Measurements from ENCODE around the gene AGBL1.

The AGBL1 gene

DNA sequence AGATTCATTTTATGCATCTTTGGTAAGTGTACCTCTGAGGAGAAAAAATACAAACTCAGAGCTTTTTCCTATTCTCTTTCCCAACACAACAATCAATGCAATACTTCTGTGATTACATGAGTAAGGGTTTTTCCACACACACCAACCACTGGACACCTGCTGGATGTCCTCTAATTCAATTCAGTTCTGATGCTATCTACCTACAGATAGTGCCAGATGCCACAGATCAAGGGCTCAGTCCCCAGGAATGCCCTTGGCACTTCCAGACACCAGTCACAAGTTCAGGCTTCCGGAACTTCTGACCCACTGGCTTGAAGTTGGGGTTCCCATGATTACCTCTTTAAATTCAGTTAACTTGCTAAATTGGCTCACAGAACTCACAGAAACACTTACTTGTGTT lies 511.5 kb downstream of the AGBL1 start:
- no peak for DNase-seq (ENCODE audit: low spot score)

DNA sequence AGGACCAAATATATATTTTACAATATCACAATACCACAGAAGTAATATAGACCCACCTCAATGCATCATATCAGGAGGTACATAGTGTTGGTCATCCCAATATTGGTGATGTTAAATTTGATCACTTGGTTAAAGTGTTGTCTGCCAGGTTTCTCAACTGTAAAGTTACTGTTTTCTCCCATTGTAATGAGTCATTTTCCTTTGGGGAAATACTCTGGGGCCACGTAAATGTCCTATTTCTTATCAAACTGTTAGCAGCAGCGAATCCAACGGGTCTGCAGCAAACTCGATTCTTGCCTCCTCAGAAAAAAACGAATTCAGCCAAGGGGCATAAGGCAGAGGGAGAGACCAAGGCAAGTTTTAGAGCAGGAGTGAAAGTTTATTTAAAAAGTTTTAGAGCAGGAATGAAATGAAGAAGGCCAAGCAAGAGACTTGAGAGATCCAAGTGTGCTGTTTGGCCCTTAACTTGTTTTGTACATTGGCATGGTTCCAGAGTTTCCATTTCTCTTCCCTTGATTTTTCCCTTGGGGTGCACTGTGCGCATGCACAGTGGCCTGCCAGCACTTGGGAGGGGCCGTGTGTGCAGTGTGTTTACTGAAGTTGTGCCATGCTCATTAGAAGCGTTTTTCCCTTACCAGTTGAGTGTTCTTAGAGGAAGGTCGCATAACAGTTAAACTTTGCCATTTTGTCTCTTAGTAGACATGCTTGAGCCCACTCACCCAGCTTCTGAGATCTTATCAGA lies 512.5 kb downstream of the AGBL1 start:
- DNase-seq (ENCODE audit: low spot score), result no peak

DNA sequence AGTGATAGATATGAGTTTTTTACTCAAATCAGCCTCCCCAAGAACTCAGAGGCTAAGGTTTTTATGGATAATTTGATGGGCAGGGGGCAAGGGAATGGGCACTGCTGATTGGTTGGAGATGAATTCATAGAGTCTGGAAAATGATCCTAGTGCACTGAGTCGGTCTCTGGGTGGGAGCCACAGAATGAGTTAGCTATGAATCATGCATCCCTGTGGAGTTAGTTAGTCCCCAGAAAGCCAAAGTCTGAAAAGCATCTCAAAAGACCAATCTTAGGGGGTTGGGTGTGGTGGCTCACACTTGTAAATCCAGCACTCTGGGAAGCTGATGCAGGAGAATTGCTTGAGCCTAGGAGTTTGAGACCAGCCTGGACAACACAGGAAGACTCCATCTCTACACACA lies 516.1 kb downstream of the AGBL1 start:
- DNase-seq (ENCODE audit: low spot score), result no peak

DNA sequence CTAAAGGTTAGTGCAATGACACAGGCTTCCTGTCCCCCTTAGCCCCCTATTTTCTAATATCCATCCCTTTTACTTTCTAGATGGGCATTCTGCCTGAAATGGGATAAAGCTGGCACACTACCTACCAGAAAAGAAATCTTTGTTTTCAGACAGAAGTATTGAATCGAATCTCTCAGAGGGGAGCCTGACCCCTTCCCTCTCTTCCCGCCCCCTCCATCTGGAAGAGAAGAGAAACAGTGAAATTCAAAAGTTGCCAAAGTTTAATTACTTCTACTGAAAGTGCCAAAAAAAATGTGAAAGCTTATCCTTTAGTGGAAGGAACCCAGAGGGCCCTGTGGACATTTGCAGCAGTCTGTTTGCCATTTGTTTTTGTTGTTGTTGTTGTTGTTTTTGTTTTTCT lies 523.8 kb downstream of the AGBL1 start:
- DNase-seq (ENCODE audit: low spot score), result no peak

DNA sequence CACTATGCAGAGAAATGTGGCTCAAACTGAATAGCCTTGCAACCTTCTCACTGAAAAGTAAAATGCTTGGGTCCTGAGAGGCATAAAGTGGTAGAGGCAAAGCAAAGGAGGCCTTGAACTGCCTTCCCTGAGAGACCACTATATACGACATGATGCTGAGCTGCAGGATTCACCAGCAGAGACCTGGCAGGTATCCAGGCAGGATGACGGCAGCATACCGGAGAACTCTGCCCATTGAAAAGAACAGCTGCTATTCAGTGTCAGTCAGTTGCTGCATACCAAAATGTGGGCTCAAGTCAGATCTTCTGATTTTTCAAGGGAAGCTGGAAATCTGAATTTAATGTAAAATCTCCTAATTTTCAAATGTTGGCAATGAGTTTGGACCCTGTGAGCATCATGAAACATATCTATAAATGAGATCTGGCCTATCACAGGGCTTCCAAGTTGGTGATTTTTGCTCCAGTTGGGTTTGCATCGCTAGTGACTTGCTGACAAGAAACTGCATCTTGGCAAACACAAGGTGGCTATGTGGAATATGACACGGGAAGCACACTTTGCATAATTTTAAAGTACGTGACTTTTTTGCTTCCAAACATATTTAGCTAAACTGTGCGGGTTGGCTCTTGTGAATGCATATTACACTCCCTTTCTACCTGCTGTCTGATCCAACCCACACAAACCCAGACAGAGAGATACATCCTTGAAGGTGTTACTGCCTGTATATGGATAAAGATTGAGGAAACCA lies 529.0 kb downstream of the AGBL1 start:
- no peak for DNase-seq (ENCODE audit: low spot score)

DNA sequence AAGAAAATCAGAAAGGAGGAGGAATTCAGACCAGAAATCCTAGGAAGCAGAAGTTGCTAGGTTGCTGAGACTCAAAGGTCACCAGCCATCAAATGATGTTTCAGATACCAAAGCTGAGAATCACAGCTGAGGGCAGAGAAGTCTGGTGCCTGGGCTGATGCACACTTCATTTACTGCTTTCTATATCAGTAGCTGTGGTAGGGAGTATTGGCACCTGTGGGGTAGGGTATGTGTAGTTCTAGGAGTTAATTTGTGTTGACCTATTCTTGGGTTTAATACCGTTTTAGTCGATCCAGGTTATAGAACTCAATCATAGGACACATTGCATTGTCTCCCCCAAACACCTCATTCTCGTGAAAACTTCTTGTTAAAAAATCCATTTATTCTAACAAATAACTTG lies 529.6 kb downstream of the AGBL1 start:
- DNase-seq (ENCODE audit: low spot score), result no peak

DNA sequence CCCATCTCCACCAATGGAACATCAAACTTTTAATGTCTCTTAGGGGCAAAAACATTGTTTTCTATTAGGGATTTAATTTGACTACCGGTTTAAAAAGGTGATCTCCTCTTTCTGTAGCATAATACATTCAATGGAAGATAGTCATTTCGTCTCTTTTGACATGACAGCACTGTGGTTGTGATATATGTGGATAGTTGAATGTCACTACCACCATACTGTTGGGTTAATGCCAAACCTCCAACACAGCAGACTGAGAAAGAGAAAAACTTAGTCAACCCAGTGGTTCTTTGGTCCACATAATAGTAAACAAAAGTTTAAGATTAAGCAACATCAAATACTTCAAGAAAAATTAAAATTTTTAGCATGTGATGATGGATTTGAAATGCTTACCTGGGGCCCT lies 530.4 kb downstream of the AGBL1 start:
- no peak for DNase-seq (ENCODE audit: low spot score)

DNA sequence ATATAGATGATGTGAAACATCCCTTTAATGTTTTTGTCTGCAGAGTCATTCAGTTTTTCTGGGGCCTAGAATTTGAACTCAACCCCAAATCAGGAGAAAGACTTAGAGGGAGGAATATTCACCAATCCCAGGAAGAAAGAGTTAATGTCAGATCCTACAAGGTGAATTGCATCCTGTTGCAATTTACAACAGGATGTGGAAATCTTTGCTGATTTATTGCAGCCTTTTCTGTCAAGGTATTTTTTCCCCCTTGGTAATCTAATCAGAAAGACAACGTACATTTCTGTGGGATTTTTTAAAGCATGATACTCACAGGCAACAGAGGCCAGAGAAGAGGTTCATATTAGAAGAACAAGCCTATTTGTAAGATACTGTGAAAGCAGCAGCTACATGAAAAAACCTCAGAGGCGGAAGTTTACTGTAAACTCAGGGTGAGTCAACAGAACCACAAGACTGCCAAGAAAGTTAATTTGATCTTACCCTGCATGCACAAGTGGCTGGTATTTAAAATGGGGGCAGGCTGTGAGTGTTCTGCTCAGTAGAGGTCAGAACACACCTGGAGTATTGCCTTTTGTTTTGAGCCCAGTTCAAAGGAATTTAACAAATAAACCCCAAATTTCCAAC lies 531.9 kb downstream of the AGBL1 start:
- DNase-seq (ENCODE audit: low spot score), result no peak

DNA sequence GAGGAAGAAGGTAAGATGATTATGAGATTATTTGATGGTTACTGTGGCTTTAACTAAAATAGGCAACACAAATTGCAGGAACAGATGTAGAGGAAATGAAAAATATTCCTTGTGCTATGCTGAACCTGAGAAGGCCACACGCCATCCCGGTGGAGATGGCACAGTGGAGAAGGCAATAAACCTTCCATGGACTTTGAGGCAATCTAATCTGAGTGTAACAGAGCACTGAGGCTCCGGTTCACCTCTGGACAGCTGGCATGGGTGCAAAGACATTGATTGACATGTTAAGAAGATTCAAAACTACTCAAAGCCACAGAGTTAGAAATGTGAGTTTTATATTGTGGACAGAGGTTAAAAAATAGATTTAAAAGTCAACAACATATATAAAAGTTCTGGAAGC lies 535.7 kb downstream of the AGBL1 start:
- no peak for DNase-seq (ENCODE audit: low spot score)

DNA sequence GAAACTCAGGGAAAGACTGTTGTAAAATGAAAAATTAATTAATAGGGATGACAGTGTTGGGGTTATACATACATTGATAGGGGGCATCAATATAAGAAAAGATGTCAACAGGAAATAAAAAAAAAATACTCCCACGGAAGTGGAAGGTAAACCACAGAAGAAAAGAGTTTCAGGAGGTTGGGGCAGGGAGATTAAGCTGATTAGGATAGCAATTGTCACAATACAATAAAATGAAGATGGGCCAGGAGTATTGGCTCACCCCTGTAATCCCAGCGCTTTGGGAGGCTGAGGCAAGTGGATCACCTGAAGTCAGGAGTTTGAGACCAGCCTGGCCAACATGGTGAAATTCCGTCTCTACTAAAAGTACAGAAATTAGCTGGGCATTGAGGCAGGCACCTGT lies 536.1 kb downstream of the AGBL1 start:
- DNase-seq (ENCODE audit: low spot score), result no peak

DNA sequence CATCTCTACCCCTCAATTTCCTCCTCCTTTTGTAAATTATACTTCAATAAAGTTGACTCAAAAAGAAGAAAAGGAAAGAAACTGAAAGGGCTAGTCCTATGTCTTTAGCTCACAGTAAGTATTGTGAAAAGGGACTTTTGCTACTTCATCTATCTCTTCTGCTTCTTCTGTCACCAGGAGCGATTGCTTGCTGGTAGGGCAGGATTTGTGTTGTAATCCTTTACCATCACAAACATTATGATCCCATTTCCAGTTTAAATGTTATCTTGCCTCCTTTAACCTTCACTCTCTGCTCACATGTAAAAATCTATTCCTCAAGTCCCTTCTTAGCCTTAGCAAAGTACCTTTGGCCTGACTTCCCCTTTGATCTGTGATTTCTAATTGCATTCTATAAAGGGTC lies 537.1 kb downstream of the AGBL1 start:
- DNase-seq (ENCODE audit: low spot score), result no peak

DNA sequence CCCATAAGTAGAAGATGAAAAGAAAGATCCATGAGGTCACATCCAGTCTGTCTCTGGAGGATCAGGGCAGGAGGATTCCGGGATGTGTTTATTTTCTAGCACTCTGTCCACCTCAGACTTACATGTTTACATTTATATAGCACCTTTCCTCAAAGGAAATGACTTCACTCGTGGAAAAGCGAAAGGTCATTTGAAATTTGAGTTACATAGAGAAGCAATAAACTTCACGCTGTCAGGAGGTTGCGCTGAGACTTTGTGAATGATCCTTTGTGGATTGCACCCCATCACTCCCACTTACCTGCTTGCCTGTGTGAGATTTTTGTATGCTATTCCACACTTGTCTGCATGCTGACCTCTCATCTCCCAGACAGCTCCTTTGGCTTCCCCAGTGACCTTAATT lies 540.5 kb downstream of the AGBL1 start:
- DNase-seq (ENCODE audit: low spot score), result no peak

DNA sequence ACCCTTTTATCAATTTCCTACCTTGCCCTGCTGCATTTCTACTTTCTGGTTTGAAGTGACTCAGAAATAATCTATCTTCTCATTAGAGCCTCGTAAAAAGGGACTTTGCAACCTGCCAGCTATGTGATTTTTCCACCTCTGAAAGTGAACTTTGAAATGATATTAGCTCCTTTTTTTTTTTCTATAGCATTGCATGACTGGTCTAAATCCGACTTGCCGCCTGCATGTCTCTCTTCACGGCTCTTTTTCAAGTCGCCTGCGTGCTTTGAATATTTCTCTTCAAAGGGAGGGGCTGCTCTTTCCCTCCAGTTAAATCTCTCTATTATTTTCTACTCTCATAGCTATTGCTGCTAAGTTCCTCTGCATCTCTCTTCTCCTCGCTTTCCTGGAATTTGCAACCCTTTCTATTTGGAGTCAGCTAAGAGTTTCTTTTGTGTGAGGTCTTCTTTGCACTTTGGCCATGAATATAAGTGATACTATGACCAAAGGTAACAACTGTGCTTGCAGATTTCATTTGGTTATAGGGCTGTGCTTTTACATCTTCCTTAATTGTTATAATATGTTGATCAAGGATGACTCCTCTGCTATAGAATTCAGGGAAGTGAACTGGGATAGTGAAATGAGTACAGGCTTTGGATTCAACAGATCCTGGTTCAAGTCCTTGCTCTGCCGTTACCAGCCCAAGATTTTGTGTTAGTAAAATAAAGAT lies 541.1 kb downstream of the AGBL1 start:
- no peak for DNase-seq (ENCODE audit: low spot score)

DNA sequence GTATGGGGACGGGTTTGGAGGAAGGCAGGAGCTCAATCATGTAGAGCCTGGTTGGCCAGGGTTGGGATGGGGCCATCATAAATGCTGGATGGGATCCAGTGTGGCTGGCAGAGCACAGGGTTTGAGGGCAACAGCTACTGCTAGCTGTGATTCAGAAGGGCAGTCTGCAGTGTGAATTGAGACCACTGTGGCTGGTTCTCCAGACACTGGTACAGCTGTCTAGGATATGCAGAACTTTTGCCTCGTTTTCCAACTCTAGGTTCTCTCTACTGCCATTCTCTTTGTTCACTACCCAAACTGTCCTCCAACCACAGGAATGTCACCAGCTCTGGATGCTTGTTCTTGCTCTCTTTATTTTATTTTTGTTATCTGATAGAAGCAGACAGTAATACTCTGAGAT lies 543.6 kb downstream of the AGBL1 start:
- no peak for DNase-seq (ENCODE audit: low spot score)

DNA sequence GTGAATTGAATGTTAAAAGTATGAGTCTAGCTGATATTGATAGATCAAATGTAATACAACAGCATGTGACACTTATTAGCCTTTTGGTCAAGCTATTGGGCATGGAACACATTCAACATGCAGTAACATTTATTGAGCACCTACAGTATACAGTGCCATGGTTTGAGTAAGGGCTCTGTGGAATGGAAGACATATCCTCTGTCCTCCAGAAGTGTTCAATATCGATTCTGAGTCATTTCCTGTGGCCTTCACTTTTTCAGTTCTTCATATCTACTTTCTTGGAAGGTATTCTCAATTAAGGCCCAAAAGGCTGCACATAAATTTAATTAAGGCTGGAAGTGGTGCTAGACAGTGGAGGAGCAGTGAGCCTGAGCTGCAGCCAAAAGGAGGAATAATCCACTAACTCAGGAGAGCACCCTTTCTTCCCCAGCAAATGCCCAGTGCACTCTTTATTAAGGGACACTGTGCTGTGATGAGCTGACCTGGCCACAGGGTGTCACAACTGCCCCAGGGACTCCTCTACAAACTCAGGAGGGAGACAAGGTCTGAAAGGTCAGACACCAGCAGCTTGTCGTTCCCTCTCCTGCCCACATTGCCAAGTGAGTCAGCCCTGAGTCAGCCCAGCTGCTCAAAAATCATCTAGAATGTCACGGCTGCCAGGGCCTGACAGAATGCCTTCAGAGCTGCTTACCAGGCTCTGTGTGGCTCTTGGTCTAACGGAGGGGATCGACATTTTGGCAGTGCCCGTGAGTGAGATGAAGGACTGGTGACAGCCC lies 544.8 kb downstream of the AGBL1 start:
- peak; percentile 77 for DNase-seq (ENCODE audit: low spot score)

DNA sequence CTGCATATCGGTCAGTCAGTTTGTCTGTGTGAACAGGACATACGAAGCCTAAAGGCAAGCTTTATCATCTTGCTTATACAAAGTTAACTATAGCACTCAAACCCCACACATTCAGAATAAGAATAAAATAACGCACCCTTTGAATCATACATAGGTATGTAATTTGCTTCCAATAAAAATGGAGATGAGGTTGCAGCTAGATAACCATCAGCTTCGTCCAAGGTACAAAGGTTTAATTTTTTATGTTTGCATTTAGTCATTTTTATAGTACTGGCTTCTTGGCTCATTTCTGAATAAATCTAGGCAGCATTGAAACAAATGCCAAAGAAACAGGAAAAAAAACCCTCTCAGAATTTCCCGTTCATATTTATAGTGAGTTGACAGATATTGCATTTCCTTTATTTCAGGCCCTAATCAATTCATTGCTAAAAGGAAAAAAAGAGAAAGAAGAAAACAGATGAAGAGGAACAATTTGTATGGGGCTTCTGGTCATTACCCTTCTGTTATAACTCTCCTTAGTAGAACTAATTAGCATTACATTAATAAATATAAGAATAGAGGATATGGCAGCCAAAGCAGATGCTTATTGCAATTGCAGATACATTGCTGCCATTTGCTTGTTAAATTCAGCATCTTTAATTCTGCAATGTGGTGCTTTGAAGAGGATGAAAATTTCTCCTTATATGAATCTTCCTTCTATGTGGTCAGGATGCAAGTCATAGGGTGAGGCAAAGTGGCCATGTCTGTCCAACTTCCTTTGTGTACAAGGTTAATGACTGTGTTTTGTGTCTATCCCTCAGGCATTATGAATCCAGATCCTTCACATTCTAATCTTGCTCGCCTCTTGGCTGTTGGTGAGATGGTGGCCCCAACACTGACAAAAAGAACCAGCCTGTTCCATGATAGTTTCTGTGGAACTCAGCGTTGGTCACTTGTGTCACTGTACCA lies 550.0 kb downstream of the AGBL1 start:
- no peak for DNase-seq (ENCODE audit: low spot score)

DNA sequence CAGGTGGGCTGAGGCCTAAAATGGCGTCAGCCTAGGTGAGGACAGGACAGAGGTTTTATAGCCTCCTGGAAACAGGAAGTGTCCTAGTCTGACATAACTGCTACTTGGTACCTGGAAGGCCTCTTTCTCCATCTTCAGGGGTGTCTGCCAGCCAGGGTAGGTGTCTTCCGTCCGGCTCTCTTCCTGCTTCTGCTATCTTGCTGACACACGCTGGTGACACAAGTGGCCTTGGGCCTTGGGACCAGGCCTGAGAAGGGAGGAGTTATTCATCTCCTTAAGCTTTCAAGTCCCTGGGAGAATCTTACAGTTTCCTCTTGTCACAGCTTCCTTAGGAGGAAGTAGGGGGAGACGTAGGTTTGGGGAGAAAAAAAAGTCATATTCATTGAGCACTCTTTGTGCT lies 551.3 kb downstream of the AGBL1 start:
- DNase-seq (ENCODE audit: low spot score), result no peak

DNA sequence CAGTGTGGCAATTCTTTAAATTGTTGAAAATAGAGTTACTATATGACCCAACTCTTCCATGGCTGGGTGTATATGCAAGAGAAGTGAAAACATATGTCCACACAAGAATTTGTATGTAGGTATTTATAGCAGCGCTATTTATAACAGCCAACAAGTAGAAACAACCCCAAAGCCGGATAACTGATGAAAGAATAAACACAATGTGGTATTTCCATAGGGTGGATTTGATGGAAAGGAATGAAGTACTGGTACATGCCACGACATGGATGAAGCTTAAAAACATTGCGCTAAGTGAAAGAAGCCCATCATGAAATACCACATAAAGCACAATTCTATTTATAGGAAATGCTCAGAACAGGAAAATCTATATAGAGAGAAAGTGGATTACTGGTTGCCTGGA lies 554.5 kb downstream of the AGBL1 start:
- no peak for DNase-seq (ENCODE audit: low spot score)

DNA sequence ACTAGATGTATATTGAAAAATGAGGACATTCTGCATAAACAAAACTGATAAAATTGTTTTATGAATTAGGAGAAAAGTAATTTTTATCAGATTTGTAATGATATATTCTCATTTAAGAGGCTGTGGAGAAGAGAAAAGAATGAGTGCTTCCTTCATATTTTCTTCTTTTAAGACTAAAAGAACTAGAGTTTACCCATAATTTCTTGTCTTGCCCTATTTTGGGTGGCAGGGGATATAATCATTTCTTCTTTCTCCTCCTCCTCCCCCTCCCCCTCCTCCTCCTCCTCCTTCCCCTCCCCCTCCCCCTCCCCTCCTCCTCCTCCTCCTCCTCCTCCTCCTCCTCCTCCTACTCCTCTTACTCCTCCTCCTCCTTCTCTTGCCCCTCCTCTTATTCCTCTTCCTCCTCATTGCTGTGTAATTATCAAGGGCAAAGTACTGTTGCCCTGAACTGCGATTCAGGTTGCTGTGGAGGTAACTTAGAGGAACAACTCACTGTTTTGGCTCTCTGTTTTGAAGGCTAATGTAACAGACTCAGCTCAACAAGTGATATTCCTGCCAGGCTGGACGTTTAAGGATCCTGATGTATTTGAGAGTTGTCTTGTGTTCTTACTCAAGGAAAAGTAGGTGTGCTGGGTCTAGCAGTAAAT lies 555.4 kb downstream of the AGBL1 start:
- DNase-seq (ENCODE audit: low spot score), result no peak

DNA sequence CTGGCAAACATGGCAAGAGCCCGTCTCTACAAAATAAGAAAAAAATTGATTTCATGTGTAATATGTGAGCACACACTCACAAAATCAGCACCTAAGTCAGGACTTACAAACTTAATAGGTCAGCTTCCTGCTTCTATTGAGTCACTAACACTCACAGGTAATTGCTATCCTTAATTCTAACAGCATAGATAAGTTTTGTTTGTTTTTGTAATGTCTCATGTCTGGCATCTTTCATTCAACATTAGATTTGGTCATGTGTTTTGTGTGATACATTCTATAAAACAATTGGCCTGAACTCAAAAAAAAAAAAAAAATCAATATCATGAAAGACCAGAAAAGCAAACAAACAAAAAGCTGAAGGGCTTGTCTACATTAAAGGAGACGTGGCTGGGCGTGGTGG lies 564.7 kb downstream of the AGBL1 start:
- DNase-seq (ENCODE audit: low spot score), result no peak

Data from iPS-NIHi11 (cell line).